ENCODE data around the gene RAMACL.

RAMACL gene

DNA sequence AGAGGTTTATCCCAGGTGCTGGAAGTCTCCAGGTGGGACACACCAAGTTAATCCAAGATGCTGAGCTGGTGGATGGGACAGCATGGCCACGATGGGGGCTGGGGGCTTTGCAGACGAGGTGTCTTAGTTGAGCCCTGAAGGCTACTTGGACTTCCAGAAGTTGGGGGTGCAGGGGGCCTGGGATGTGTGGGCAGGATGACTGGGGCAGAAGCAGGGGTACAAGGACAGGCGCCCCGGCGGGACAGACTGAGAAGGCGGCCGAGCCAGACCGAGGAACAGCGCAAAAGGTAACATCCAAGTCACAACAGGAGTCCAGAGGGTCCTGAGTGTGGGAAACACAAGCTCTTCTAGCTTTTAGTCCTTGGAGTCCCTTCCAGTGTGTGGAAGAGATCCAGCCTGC lies 23.8 kb downstream of the RAMACL start:
- H3K4me3 ChIP-seq (ENCODE audit: control insufficient read depth, low read depth, low read length), result no peak overlapping the region
- TF ChIP-seq, protein P1, sequence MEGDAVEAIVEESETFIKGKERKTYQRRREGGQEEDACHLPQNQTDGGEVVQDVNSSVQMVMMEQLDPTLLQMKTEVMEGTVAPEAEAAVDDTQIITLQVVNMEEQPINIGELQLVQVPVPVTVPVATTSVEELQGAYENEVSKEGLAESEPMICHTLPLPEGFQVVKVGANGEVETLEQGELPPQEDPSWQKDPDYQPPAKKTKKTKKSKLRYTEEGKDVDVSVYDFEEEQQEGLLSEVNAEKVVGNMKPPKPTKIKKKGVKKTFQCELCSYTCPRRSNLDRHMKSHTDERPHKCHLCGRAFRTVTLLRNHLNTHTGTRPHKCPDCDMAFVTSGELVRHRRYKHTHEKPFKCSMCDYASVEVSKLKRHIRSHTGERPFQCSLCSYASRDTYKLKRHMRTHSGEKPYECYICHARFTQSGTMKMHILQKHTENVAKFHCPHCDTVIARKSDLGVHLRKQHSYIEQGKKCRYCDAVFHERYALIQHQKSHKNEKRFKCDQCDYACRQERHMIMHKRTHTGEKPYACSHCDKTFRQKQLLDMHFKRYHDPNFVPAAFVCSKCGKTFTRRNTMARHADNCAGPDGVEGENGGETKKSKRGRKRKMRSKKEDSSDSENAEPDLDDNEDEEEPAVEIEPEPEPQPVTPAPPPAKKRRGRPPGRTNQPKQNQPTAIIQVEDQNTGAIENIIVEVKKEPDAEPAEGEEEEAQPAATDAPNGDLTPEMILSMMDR (IDR thresholded peaks at IDR 0.05; ENCODE audit: control insufficient read depth, insufficient read depth, low read depth, low read length, missing control alignments), result no peak
- DNase-seq (ENCODE audit: low read depth), result no peak

DNA sequence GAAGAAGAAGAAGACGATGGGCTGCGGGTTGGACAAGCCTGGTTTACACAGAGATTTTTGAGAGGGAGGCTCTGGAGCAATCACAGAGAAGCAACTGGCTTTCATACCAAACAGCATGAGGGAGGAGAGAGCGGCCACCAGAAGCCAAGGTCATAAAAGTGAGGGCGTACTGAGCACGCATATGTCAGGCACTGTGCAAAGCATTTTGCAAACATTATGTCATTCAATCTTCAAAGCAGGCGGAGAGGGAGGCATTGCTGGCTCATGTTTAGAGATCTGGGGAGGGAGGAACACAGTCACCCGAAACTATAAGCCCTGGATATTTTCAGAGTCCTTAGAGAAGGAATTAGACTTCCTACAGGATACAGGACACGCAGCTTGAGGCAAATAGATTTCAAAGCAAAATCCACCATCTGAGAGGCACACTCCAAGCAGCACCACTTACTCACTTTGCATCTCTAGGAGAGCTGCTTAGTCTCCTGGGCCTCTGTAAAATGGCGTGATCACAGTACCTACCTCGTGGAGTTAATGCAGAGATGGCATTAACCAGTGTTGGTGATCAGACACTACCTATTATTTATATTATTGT lies 24.6 kb downstream of the RAMACL start:
- peak; percentile 72 for DNase-seq (ENCODE audit: low read depth)
- TF ChIP-seq, protein P1 (IDR thresholded peaks at IDR 0.05; ENCODE audit: control insufficient read depth, insufficient read depth, low read depth, low read length, missing control alignments), result no peak
- no peak overlapping the region for H3K4me3 ChIP-seq (ENCODE audit: control insufficient read depth, low read depth, low read length)

DNA sequence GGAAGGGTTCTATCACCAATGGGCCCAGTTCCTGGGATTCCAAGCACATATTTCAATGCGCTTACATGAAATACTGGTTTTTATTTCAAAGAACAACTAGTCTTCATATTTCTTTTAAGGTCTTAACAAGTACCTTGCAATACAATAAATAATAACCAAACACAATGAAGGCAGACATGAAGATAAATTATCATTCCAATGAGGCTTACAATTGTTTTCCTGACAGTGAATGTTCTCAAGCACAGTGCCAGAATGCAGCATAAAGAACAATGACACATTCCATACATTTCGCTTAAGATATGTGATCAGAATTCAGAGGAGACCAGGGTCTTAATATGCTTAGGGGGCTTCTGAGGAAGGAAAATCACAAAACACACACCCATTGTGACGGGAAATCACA lies 26.3 kb downstream of the RAMACL start:
- TF ChIP-seq, protein P1 (IDR thresholded peaks at IDR 0.05; ENCODE audit: control insufficient read depth, insufficient read depth, low read depth, low read length, missing control alignments), result no peak

DNA sequence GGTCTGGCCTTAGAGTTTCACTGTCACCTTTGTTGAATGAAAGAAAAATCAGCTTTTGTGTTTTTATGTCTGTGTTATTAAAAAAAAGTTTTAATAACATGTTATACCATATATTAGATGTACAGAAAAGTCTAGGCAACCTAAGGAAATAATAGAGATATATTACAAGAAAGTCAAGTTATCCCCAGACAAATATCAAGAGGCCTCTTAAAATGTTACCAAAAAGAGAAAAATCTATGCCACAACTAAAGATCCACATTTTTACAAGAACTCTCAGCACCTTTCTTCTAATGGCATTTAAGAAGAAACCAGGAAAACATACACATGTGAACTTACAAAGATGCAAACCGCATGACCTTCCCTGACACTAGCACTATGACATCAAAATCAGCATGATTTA lies 26.8 kb downstream of the RAMACL start:
- H3K4me3 ChIP-seq (ENCODE audit: control insufficient read depth, low read depth, low read length), result no peak overlapping the region
- no peak for DNase-seq (ENCODE audit: low read depth)
- TF ChIP-seq, protein P1 (IDR thresholded peaks at IDR 0.05; ENCODE audit: control insufficient read depth, insufficient read depth, low read depth, low read length, missing control alignments), result no peak

More for the DNA sequence above, 26.3 kb downstream of the RAMACL start:
- no peak overlapping the region for H3K4me3 ChIP-seq (ENCODE audit: control insufficient read depth, low read depth, low read length)
- DNase-seq (ENCODE audit: low read depth), result no peak

DNA sequence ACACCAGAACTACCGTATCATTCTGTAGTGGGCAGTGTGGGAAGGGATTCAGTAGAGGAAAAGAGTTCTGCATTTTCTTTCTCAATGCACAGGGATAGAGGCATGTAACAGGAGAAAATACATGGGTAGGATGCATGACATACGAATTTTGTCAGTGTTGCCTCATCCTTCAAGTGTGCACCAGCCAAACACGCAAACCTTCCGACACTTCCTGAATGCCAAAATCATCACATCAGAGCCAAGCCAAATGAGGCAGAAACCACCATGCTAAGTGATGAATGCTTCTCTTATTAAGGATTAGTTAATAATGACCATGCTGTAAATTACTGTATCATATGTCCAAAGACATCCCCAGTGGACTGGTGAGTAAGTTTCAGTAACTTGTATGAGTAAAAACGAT lies 27.3 kb downstream of the RAMACL start:
- no peak overlapping the region for H3K4me3 ChIP-seq (ENCODE audit: control insufficient read depth, low read depth, low read length)
- TF ChIP-seq, protein P1 (IDR thresholded peaks at IDR 0.05; ENCODE audit: control insufficient read depth, insufficient read depth, low read depth, low read length, missing control alignments), result no peak
- DNase-seq (ENCODE audit: low read depth), result no peak

DNA sequence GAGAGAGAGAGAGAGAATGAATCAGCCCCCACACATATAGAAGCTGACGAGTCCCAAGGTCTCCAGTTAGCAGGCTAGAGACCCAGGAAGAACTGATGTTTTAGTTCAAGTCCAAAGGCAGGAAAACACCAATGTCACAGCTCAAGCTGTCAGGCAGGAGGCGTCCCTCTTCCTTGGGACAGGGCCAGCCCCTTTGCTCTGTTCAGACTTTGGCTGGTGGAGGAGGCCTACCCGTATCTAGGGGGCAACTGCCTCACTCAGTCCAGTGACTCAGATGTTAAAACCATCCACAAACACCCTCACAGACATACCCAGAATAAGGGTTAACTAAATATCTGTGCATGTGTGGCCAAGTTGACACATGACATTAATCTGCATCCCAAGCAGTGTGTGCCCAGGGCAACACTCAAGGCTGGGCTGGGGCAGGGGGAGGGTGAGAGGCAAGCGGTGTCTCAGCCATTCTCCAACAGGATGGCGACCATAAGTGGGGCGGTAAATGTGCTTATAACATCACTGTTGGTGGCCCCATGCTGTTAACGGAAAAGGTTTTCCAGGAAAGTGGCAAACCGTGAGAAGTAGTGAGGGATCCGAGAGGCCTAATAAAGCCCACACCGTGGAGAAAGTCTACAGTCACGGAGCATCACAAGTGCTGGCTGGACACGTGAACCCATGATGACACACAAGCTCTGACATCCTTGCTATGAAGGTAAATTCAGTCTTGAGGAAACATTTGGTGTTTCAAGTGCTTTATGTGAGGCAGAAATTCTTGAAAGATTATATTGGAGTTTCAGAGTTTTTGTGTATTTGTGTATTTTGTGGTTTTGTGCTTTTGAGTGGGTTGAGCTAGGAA lies 28.1 kb downstream of the RAMACL start:
- no peak for DNase-seq (ENCODE audit: low read depth)
- H3K4me3 ChIP-seq (ENCODE audit: control insufficient read depth, low read depth, low read length), result no peak overlapping the region
- TF ChIP-seq, protein P1 (IDR thresholded peaks at IDR 0.05; ENCODE audit: control insufficient read depth, insufficient read depth, low read depth, low read length, missing control alignments), result no peak

Measured in AG09309 (cell line).